Ureter (tissue), 1 donor: ENCODE results near the gene CCDC182. TPM values are rescaled to one million over a fixed set of nuclear protein-coding genes. Genes with fewer than 3 reads are reported as not detected.

ENCODE experiments used
- DNase-seq: peaks from one replicate; pipeline ENCODE4 v3.0.0-alpha.2; 2020; ENCODE audit warnings: low spot score
- total RNA-seq: library from RNA; stranded (reverse); gene quantifications from one replicate; pipeline ENCODE4 v1.2.4, GENCODE V29; 2023
- donor health status: DM: yes; HTN: yes; CAD: no.

Gene CCDC182
- total RNA-seq, 1 donor from 2014 or later, result not detected

GRCh38 chr17:57697891-57698711 lies 47.0 kb downstream of the CCDC182 start:
- no peak for DNase-seq

GRCh38 chr17:57697197-57697596 lies 47.9 kb downstream of the CCDC182 start:
- no peak for DNase-seq

- no peak for DNase-seq
Observed at GRCh38 chr17:57696050-57696449, 49.0 kb downstream of the CCDC182 start.

Other genes starting within 250 kb of the CCDC182 start
- gene MRPS23, start 104.7 kb upstream of the CCDC182 start, total RNA-seq, result 37.5 TPM
- 36.9 TPM for gene CUEDC1, start 210.1 kb upstream of the CCDC182 start, total RNA-seq
- 75.6 TPM for gene VEZF1, start 243.0 kb upstream of the CCDC182 start, total RNA-seq